ENCODE results near the gene KIF5C.

Gene KIF5C

GRCh38 chr2:148888003-148888501 is 13.0 kb downstream of the KIF5C start:
- no peak for DNase-seq

- no peak for DNase-seq
Measured at GRCh38 chr2:148888986-148889385, 14.0 kb downstream of the KIF5C start.

- no peak for DNase-seq
Measured at GRCh38 chr2:148893906-148894305, 18.9 kb downstream of the KIF5C start.

- no peak for DNase-seq
Measured at GRCh38 chr2:148896136-148896535, 21.1 kb downstream of the KIF5C start.

- no peak for DNase-seq
Measured at GRCh38 chr2:148899638-148900318, 24.8 kb downstream of the KIF5C start.

GRCh38 chr2:148900350-148900837 is 25.4 kb downstream of the KIF5C start:
- no peak for DNase-seq

GRCh38 chr2:148901142-148901541 is 26.1 kb downstream of the KIF5C start:
- no peak for DNase-seq

- DNase-seq, result no peak
Measured at GRCh38 chr2:148902798-148903197, 27.8 kb downstream of the KIF5C start.

GRCh38 chr2:148903294-148903693 is 28.3 kb downstream of the KIF5C start:
- no peak for DNase-seq

GRCh38 chr2:148903979-148904378 is 29.0 kb downstream of the KIF5C start:
- DNase-seq, result no peak

GRCh38 chr2:148906124-148906523 is 31.1 kb downstream of the KIF5C start:
- no peak for DNase-seq

- no peak for DNase-seq
Measured at GRCh38 chr2:148907085-148907785, 32.2 kb downstream of the KIF5C start.

GRCh38 chr2:148909114-148909513 is 34.1 kb downstream of the KIF5C start:
- DNase-seq, result no peak

GRCh38 chr2:148913061-148913460 is 38.0 kb downstream of the KIF5C start:
- DNase-seq, result no peak

- no peak for DNase-seq
Measured at GRCh38 chr2:148913492-148913891, 38.5 kb downstream of the KIF5C start.

GRCh38 chr2:148914463-148914862 is 39.4 kb downstream of the KIF5C start:
- no peak for DNase-seq

- DNase-seq, result no peak
Measured at GRCh38 chr2:148917431-148917830, 42.4 kb downstream of the KIF5C start.

GRCh38 chr2:148918554-148918953 is 43.5 kb downstream of the KIF5C start:
- no peak for DNase-seq

GRCh38 chr2:148920559-148920958 is 45.5 kb downstream of the KIF5C start:
- DNase-seq, result no peak

GRCh38 chr2:148922062-148922461 is 47.0 kb downstream of the KIF5C start:
- no peak for DNase-seq

GRCh38 chr2:148922776-148923475 is 47.9 kb downstream of the KIF5C start:
- no peak for DNase-seq

GRCh38 chr2:148924514-148925178 is 49.6 kb downstream of the KIF5C start:
- no peak for DNase-seq
